ENCODE measurements around the gene SLC38A5.

- TF ChIP-seq CTCF (IDR thresholded peaks at IDR 0.05) (no peak), POLR2A (IDR thresholded peaks at IDR 0.05) (no peak)
These were observed 1.1 kb downstream of the SLC38A5 start for GRCh38 chrX:48468693-48469691.

Data from lower leg skin (tissue), 3 donors.